Nephron (organoid): Measurements from ENCODE around the gene ANKRD60.

ENCODE experiments used
- H3K27ac Mint-ChIP-seq, 3 experiments: 2 replicates each; pipeline ENCODE4 v1.8.0; 2020; ENCODE audit warnings: mixed read lengths in 3 of 3, mild to moderate bottlenecking in 2 of 3, moderate library complexity in 1 of 3
- H3K27me3 Mint-ChIP-seq: 2 replicates; pipeline ENCODE4 v1.8.0; 2021; ENCODE audit warnings: low read depth, mild to moderate bottlenecking, moderate library complexity, mixed read lengths
- H3K36me3 Mint-ChIP-seq: 2 replicates; pipeline ENCODE4 v1.8.0; 2020; ENCODE audit warnings: low read depth, mixed read lengths
- H3K4me1 Mint-ChIP-seq: 2 replicates; pipeline ENCODE4 v1.8.0; 2020; ENCODE audit warnings: mixed read lengths
- H3K4me3 Mint-ChIP-seq, 3 experiments: 2 replicates each; pipeline ENCODE4 v1.8.0; 2020; ENCODE audit warnings: mild to moderate bottlenecking in 3 of 3, mixed read lengths in 3 of 3, moderate library complexity in 2 of 3
- H3K9me3 Mint-ChIP-seq: 2 replicates; pipeline ENCODE4 v1.8.0; 2020; ENCODE audit warnings: mixed read lengths
- CTCF ChIP-seq, 3 experiments: fragments of 200-600 bp; sonication (generic); IDR thresholded peaks; one replicate each; pipeline ENCODE4 v1.5.0; 2021; ENCODE audit warnings: antibody characterized with exemption in 3 of 3; ENCODE audit not compliant: unreplicated experiment in 3 of 3

The ANKRD60 gene

GRCh38 chr20:58246346-58246745, 17.9 kb upstream of the ANKRD60 start:
- Mint-ChIP-seq H3K36me3 (peaks cover 75% of the 10 kb centered on the region), H3K27me3 (peaks cover 12% of the 10 kb centered on the region), H3K4me3 (no peak overlapping the region), H3K27ac (no peak overlapping the region), H3K9me3 (no peaks in the 10 kb centered on the region), H3K4me1 (peaks cover 10% of the 10 kb centered on the region)
- TF ChIP-seq CTCF (IDR thresholded peaks at IDR 0.05; ENCODE audit: unreplicated experiment in 3 of 3) = peak; percentile 18 to 37 (median 23)

- no peaks in the 10 kb centered on the region for H3K9me3 Mint-ChIP-seq
These were observed 17.5 kb upstream of the ANKRD60 start for GRCh38 chr20:58245931-58246330.

GRCh38 chr20:58245181-58245891, 16.9 kb upstream of the ANKRD60 start:
- no peak for TF ChIP-seq CTCF (IDR thresholded peaks at IDR 0.05; ENCODE audit: unreplicated experiment in 3 of 3)
- Mint-ChIP-seq H3K27ac (no peak overlapping the region), H3K27me3 (peaks cover 10% of the 10 kb centered on the region), H3K9me3 (no peaks in the 10 kb centered on the region), H3K4me3 (no peak overlapping the region), H3K4me1 (peaks cover 10% of the 10 kb centered on the region), H3K36me3 (peaks cover 73% of the 10 kb centered on the region)

More at GRCh38 chr20:58245931-58246330, 17.5 kb upstream of the ANKRD60 start:
- no peak for TF ChIP-seq CTCF (IDR thresholded peaks at IDR 0.05; ENCODE audit: unreplicated experiment in 3 of 3)
- peaks cover 10% of the 10 kb centered on the region for H3K4me1 Mint-ChIP-seq
- H3K27me3 Mint-ChIP-seq = peaks cover 12% of the 10 kb centered on the region
- peaks cover 75% of the 10 kb centered on the region for H3K36me3 Mint-ChIP-seq
- no peak overlapping the region for H3K4me3 Mint-ChIP-seq
- H3K27ac Mint-ChIP-seq = no peak overlapping the region

GRCh38 chr20:58244517-58245030, 16.1 kb upstream of the ANKRD60 start:
- Mint-ChIP-seq H3K27me3 (peaks cover 11% of the 10 kb centered on the region), H3K4me1 (peaks cover 13% of the 10 kb centered on the region), H3K9me3 (no peaks in the 10 kb centered on the region), H3K4me3 (no peak overlapping the region), H3K36me3 (peaks cover 69% of the 10 kb centered on the region), H3K27ac (peak overlapping the region in 1 of 3 experiments; percentile 12)
- TF ChIP-seq CTCF (IDR thresholded peaks at IDR 0.05; ENCODE audit: unreplicated experiment in 3 of 3) = no peak

GRCh38 chr20:58243653-58244410, 15.4 kb upstream of the ANKRD60 start:
- Mint-ChIP-seq H3K27me3 (peaks cover 19% of the 10 kb centered on the region), H3K36me3 (peaks cover 70% of the 10 kb centered on the region), H3K4me1 (peaks cover 18% of the 10 kb centered on the region), H3K9me3 (no peaks in the 10 kb centered on the region), H3K27ac (peak overlapping the region in 1 of 3 experiments; percentile 12), H3K4me3 (no peak overlapping the region)
- no peak for TF ChIP-seq CTCF (IDR thresholded peaks at IDR 0.05; ENCODE audit: unreplicated experiment in 3 of 3)
